ENCODE data around the gene RUFY2. TPM values are rescaled to one million over a fixed set of nuclear protein-coding genes. Genes with fewer than 3 reads are reported as not detected.

RUFY2 gene
- total RNA-seq, 1 experiment from 2014 or later, result 30.5 TPM

- CTCF ChIA-PET, result interaction anchor here (1.2 kb wide), 1 partner anchor 121 kb away, joined by 5 read pairs; no protein-coding TSS in a partner anchor
- Histone ChIP-seq H3K4me2 (peak overlapping the region; percentile 91), H3K4me1 (replicated peaks; ENCODE audit: insufficient read depth) (peaks cover 40% of the 10 kb centered on the region), H4K20me1 (ENCODE audit: insufficient read depth) (peaks cover 59% of the 10 kb centered on the region), H3K36me3 (ENCODE audit: low read depth) (peaks cover 52% of the 10 kb centered on the region), H3K79me2 (ENCODE audit: low read depth) (peaks cover 82% of the 10 kb centered on the region), H3K9me3 (ENCODE audit: insufficient read depth, low read depth) (no peaks in the 10 kb centered on the region), H3K9me2 (ENCODE audit: insufficient read depth) (peaks cover 5% of the 10 kb centered on the region; the same call in 1 of the 2 replicates), H3K27me3 (ENCODE audit: insufficient read depth, low read depth) (no peaks in the 10 kb centered on the region), H2AFZ (no peak overlapping the region), H3F3A (ENCODE audit: insufficient read depth, low read depth) (peaks cover 38% of the 10 kb centered on the region), H3K4me3 (peak overlapping the region; percentile 78), H3K27ac (peak overlapping the region; percentile 91)
- intact Hi-C loops (cut with micrococcal nuclease; ENCODE audit: unreplicated experiment), result loop anchor here (1.0 to 10.0 kb wide), 3 partner anchors 259 to 567 kb away; partner anchors contain the start of gene DDX50
- TF ChIP-seq EZH2 (IDR thresholded peaks at IDR 0.05; ENCODE audit: low read depth) (no peak), CTCF (conservative IDR thresholded peaks at IDR 0.05) (no peak)
- BruUV-seq (replicated peaks), result no TSS peak
- POLR2A ChIA-PET (ENCODE audit: unreplicated experiment), result interaction anchor here (0.7 kb wide), 1 partner anchor 416 kb away, joined by 5 read pairs; no protein-coding TSS in a partner anchor
- no peak for DNase-seq
These were observed 73.3 kb downstream of the RUFY2 start for GRCh38 chr10:68333440-68334431.

- Histone ChIP-seq H3K27me3 (ENCODE audit: insufficient read depth, low read depth) (no peaks in the 10 kb centered on the region), H3K79me2 (ENCODE audit: low read depth) (peaks cover 75% of the 10 kb centered on the region), H3K27ac (peak overlapping the region; percentile 91), H3K36me3 (ENCODE audit: low read depth) (peaks cover 45% of the 10 kb centered on the region), H3K4me1 (replicated peaks; ENCODE audit: insufficient read depth) (peaks cover 47% of the 10 kb centered on the region), H3K9me2 (ENCODE audit: insufficient read depth) (peaks cover 5% of the 10 kb centered on the region; the same call in 1 of the 2 replicates), H3K9me3 (ENCODE audit: insufficient read depth, low read depth) (no peaks in the 10 kb centered on the region), H3K4me2 (peak overlapping the region; percentile 91), H3F3A (ENCODE audit: insufficient read depth, low read depth) (peaks cover 30% of the 10 kb centered on the region), H3K4me3 (peak overlapping the region; percentile 78), H2AFZ (peak overlapping the region; percentile 81; the same call in 1 of the 2 replicates), H4K20me1 (ENCODE audit: insufficient read depth) (peaks cover 52% of the 10 kb centered on the region)
- no TSS peak for BruUV-seq (replicated peaks)
- DNase-seq, result peak in 1 of 2 experiments; percentile 48
- ChIA-PET CTCF (interaction anchor here (1.2 kb wide), 1 partner anchor 120 kb away, joined by 5 read pairs; no protein-coding TSS in a partner anchor), POLR2A (ENCODE audit: unreplicated experiment) (interaction anchor here (0.7 kb wide), 2 partner anchors 236 to 289 kb away, joined by 3 to 6 read pairs; no protein-coding TSS in a partner anchor)
- intact Hi-C loops (cut with micrococcal nuclease; ENCODE audit: unreplicated experiment), result loop anchor here (2.0 to 10.0 kb wide), 2 partner anchors 478 to 568 kb away; partner anchors contain the start of gene DDX50
- TF ChIP-seq CTCF (conservative IDR thresholded peaks at IDR 0.05) (peak; percentile 5; the same call in 1 of the 2 replicates), EZH2 (IDR thresholded peaks at IDR 0.05; ENCODE audit: low read depth) (no peak)
These were observed 74.0 kb downstream of the RUFY2 start for GRCh38 chr10:68333058-68333395.

All from PC-9 (cell line).